ENCODE data around the gene FAHD2A.
"Not testable (repeated sequence)": the region's sequence is repeated elsewhere in the genome, so short reads cannot be mapped to it uniquely, and the experiment has no call there.

The FAHD2A gene

GRCh38 chr2:95390881-95391321 lies 11.6 kb upstream of the FAHD2A start:
- no peak for DNase-seq (ENCODE audit: low read depth)

DNA sequence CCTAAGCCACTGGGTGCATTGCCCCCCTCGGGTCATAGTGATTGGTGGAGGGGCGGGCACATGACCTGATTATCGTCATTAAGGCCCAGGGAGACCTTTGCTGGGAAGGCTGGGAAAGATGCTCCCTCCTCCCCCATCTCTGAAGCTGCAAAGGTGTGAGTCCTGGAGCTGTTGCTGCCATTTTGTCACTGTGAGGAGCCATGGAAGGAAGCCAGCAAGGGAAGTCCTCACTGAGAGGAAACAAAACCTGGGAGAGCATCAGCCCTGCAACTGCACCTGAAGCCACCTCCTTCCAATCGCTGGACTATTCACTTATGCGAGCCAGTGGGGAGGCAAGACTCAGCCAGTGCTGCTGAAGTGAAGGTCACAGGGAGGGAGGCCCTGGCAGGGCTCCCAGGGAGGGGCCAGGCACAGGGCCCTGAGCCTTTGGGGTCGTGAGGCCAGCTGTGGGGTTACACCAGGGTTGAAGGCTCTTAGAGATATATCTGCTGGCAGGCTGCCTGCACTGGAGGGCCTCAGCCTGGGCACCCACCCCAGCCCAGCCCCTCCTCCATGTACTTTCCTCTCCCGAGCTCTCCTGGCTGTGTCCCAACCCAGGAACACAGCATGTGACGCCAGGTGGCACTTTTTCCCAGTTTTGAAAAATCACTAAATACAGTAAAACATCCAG lies 10.7 kb upstream of the FAHD2A start:
- no peak for DNase-seq (ENCODE audit: low read depth)

DNA sequence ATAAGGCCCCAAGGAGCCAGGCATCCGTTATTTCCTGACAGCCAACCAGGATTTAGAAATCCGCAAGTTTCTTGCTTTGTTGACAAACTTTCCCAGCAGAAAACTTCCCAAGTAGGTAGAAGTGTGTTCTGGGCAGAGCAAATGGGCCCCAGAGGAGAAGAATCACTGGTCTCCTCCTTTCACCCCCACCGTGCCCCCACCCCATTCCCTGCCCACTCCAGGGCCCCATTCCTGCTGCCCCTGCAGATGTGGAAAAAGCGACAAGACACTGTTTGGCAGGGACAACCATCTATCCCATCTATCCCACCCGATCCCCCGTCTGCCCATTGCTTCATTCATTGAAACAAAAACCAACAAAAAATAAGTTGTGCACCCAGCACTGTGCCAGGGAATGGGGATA lies 10.2 kb upstream of the FAHD2A start:
- DNase-seq (ENCODE audit: low read depth): no peak

DNA sequence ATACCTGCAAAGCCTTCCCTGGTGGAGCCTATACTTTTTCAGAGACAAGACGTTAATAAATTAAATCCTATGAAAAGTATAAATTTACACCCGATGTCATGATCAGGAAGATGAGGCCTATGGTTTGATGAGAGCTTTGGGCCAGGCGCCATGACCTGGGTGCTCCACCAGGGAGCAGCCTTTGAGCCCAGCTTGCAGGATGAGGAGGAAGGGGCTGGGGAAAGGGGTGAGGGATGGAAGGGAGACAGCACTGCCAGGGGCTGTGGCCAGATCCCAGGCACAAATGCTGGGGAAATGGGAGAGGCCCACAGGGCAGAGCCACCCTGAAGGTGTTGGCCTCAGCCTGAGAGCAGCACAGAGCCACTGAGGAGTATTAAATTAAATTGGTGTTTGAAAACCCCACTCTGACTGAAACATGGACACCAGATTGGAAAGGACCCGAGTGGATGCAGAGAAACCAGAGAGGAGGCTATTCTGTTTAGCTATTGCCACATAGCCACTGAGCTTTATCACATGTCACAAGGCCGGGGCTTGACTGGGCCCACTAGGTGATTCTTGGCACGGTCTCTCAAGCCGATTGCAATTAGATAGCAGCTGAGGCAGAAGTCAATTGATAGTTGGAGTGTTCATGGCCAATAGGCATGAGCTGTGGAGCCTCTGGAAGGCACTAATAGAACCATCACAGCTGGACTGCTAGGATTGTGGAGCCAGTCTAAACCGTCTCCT lies 9.6 kb upstream of the FAHD2A start:
- DNase-seq (ENCODE audit: low read depth): no peak

DNA sequence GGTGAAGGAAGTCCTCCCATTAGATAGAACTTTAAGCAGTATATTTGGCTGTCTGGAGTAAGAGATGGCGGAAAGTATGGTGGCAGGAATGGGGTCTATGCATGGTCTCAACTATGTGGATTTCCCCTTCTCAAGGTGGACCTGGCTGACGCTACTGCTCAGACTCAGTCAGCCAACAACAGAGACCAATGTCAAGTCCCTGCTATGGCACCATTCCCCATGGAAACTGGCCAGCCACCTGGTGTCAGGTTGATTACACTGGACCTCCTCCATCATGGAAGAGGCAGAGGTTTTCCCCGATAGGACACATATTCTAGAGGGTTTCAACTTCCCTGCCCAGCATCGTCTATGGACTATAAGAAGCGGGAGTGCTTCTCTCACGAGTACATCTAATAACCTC lies 8.6 kb upstream of the FAHD2A start:
- no peak for DNase-seq (ENCODE audit: low read depth)

- DNase-seq (ENCODE audit: low read depth): no peak
These were observed 3.4 kb upstream of the FAHD2A start for GRCh38 chr2:95399061-95399460.

DNA sequence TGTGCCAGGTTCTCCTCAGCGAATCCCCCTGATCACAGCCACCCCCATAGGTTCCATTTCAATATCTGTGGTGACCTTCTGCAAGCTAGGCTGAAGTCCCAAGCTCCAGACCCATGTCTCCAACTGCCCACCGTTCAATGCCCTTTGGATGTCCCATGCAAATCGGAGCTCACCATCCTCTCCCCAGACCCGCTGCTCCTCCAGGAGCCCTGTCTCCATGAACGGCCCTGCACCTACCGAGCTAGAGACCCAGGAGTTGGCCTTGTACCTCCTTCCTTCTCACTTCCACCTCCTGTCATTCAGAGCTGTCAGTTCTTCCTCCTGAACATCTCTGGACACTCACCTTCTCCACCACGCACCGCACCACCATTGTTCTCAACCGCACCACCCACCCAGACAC lies 1.0 kb upstream of the FAHD2A start:
- no peak for DNase-seq (ENCODE audit: low read depth)

- DNase-seq (ENCODE audit: low read depth): not testable (repeated sequence)
These were observed 521 bp upstream of the FAHD2A start for GRCh38 chr2:95402004-95402369.

DNA sequence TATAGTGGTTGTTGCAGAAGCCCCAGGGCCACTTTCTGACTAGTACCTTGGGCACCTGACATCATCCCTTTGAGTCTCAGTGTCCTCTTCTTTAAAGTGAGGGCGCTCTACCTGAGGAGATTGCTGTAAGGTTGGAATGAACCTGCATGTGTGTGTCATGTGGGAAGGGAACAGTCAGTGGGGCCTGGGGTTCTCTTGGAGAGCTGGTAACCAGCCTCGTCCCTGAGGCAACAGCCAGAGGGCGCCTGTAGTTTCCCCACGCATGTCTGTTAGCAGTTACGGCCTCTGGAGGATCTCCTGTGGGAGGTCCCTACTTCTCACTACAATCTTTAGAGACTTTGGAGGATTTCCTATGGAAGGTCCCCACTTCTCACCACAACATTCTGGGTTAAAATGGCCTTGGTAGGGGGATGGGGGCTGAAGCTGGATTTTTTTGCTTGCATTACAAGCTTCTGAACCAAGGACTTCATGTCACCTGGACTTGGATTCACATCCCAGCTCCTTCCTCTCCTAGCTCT lies 755 bp downstream of the FAHD2A start:
- not testable (repeated sequence) for DNase-seq (ENCODE audit: low read depth)

GRCh38 chr2:95403824-95404223 lies 1.3 kb downstream of the FAHD2A start:
- not testable (repeated sequence) for DNase-seq (ENCODE audit: low read depth)

GRCh38 chr2:95404676-95405075 lies 2.2 kb downstream of the FAHD2A start:
- DNase-seq (ENCODE audit: low read depth): not testable (repeated sequence)

- not testable (repeated sequence) for DNase-seq (ENCODE audit: low read depth)
These were observed 8.7 kb downstream of the FAHD2A start for GRCh38 chr2:95411239-95411638.

DNA sequence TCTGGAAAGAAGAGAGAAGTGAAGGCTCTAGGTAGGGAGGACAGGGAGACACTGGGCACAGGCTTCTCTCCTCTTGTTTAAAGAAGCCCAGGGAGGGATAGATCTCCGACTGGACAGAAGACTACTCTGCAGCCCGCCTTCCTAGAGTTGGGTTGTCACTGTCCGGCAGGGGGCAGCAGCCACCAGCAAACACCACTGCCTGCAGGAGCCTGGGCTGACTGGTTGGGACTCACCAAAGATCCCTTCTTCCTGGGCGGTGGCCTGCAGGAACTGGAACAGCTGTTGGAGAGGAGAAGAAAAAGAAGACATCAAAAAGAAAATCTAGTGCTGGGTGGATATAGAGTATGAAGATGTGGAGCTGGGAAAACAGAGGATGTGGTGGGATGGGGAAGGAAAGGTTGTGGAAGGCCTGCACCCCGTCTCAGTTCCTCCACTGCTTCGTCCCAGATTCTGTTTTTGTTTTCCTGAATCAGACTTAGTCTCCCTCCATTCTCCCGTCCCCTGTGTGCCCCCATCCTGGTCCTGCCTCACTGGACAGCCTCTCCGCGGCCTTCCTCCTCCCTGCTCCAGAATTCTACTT lies 11.6 kb downstream of the FAHD2A start:
- not testable (repeated sequence) for DNase-seq (ENCODE audit: low read depth)

- DNase-seq (ENCODE audit: low read depth): not testable (repeated sequence)
These were observed 12.6 kb downstream of the FAHD2A start for GRCh38 chr2:95415138-95415537.

- DNase-seq (ENCODE audit: low read depth): not testable (repeated sequence)
These were observed 13.1 kb downstream of the FAHD2A start for GRCh38 chr2:95415561-95415960.

DNA sequence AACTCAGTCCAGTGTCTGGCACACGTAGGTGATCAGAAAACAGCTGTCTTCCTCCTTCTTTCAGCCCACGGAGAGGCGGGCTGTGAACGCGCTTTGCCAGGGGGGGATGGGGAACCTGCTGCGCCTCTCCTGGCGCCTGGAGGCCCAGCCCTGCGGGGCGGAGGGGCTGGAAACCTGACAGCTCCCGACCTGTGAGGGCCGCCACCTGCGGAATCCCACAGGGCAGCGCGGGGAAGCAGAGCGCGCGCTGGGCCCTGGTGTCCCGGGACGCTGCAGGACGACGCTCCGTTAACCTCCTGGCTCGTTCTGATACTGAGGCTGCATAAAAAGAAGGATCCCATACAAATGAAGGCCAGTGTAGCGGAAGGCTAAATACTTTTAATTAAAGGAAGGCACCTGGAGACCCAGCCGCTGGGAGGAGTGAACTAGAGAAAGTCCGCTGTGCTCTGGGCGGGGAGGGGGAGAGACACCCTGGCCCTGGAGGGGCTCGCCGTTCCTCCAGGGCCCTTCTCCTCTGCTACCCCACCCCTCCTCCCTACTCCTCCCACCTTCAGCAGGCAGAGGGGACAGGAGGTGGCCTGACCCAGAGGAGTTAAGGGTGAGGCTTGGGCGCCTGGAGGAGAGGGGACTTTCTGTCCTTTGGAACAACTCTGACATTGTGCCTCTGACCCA lies 24.8 kb downstream of the FAHD2A start:
- DNase-seq (ENCODE audit: low read depth): not testable (repeated sequence)

- not testable (repeated sequence) for DNase-seq (ENCODE audit: low read depth)
These were observed 27.4 kb downstream of the FAHD2A start for GRCh38 chr2:95429748-95430467.

DNA sequence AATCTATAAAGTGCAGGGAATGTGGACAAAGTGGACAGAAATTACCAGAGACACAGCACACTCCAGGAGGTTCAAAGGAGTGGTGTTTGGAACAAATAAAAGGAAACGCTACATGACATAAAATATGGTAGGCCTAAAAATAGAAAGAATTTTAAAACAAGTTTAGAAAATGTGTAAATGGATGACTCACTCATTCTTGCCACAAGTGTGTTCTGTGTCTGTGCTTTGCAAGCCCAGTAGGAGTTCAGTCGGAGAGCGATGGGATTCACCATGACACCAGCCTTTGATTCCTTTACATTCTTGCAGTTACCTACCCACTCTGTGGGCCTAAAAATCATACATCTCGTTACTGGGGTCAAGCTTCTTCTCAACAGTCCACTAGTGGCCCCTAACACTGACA lies 30.9 kb downstream of the FAHD2A start:
- not testable (repeated sequence) for DNase-seq (ENCODE audit: low read depth)

DNA sequence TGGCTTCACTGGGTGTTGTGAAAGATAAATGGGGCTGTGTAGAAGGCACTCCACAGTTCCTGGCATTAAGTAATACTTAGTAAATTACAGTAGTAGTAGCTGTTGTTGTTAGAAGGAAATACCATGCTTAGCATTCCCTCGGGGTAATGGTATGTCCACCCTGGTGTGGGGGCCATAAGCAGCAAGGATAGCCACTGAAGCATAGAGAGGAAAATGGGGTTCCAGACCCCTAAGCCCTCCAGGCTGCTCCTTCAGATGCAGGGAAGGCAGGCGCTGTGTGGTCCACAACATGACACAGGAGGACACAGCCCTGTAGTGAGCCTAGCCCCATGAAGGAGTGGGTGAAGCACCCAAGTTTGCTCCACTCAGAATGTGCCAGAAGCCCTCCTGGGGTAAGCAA lies 31.5 kb downstream of the FAHD2A start:
- not testable (repeated sequence) for DNase-seq (ENCODE audit: low read depth)

- DNase-seq (ENCODE audit: low read depth): not testable (repeated sequence)
These were observed 32.1 kb downstream of the FAHD2A start for GRCh38 chr2:95434507-95435076.

- DNase-seq (ENCODE audit: low read depth): not testable (repeated sequence)
These were observed 32.8 kb downstream of the FAHD2A start for GRCh38 chr2:95435162-95435871.

All from stimulated activated CD8-positive, alpha-beta memory T cell treated with anti-CD3 and anti-CD28 coated beads, Interleukin-15, amount 100 ng/mL, for 24 hours (primary cell).